Stimulated activated CD4-positive, alpha-beta T cell treated with anti-CD3 and anti-CD28 coated beads, Interleukin-4, amount 100 ng/mL, for 4 hours (primary cell): Measurements from ENCODE around the gene TRPC4.
"Not testable (repeated sequence)": the region's sequence is repeated elsewhere in the genome, so short reads cannot be mapped to it uniquely, and the experiment has no call there.

ENCODE experiments used
- DNase-seq, 2 experiments: peaks; one replicate each; pipeline ENCODE4 v3.0.0-alpha.2; 2020

Gene TRPC4

GRCh38 chr13:37816276-37816675 is 53.3 kb downstream of the TRPC4 start:
- DNase-seq = no peak

- DNase-seq = no peak
Observed at GRCh38 chr13:37811441-37811840, 58.1 kb downstream of the TRPC4 start.

DNA sequence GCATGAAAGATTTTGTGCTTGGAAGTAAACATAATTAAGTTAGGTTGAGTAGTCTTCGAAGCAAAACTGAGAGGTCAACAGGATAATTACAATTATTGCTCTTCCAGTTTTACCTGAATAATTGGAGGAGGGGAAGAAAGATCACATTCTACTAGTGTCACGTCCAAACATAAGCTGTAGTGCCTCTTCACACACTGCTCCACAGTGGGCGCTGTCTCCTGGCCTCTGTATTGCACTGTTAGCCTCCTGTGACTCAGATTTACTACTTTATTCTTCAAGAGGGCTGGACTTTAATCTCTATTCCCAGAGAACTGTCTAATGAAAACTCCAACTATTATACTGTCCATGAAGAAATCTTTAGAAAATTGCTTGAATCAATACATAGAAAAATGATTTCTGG is 62.9 kb downstream of the TRPC4 start:
- DNase-seq = no peak

DNA sequence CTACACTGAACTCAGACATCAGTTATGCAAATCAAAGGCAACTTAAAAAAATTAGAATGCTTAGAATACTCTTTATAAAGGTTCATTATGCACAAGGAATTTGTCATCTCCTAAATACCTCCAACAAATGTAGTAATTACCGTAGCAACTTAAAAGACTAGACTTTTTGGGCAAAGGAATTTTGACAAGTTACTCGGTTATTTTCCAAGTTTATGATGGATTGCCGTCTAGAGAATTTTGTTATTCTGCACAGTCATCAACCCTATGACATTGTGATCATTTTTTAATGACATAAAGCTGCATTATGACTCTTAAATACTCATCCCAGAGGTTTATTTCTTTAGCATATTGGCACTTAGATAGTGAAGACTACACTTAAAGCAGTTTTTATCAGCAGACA is 71.9 kb downstream of the TRPC4 start:
- DNase-seq = no peak

DNA sequence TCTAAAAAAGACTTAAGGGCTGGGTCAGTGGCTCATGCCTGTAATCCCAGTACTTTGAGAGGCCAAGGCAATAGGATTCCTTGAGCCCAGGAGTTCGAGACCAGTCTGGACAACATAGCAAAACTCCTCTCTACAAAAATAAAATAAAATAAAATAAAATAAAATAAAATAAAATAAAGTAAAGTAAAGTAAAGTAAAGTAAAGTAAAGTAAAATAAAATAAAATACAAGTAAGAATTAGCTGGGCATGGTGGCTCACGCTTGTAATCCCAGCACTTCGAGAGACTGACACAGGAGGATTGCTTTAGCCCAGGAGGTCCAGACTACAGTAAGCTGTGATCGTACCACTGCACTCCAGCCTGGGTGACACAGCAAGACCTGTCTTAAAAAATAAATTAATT is 72.8 kb downstream of the TRPC4 start:
- not testable (repeated sequence) for DNase-seq

GRCh38 chr13:37795326-37795725 is 74.2 kb downstream of the TRPC4 start:
- DNase-seq = no peak

DNA sequence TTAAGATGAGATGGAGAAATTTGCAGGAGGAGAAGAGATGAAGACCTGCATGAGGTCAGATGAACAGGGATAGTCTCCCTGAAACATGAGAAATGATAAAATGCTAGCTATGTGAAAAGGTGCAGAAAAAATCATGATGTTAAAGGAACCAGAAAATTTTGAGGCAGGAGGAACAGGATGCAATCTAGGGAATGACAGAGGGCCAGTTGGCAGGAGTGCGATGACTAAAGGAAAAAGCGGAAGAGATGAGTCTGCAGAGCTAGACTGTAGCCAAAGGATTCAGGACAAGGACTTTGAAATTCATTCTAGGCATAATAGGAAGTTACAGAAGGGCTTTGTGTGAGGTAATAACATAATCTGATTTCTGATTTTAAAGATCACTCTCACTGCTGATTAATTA is 77.9 kb downstream of the TRPC4 start:
- DNase-seq = no peak

GRCh38 chr13:37788346-37788745 is 81.2 kb downstream of the TRPC4 start:
- DNase-seq = no peak

GRCh38 chr13:37777676-37778075 is 91.9 kb downstream of the TRPC4 start:
- no peak for DNase-seq

DNA sequence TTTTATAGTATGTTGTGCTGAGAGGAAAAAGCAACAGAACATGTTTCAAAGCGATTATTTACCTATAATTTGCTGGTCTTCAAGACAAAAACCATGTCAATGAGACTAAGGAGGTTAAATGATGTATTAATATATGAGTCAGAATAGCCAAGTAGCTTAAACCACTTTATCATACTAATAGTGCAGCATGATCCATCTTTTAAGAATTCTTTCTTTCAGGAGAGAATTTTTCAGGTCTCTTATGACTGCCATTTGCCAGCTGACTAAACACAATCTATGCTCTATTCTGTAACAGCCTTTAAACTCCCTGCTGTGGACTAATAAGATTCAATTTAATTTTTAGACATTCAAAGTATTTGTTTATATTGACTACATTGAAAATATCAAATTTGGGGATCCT is 93.7 kb downstream of the TRPC4 start:
- no peak for DNase-seq

DNA sequence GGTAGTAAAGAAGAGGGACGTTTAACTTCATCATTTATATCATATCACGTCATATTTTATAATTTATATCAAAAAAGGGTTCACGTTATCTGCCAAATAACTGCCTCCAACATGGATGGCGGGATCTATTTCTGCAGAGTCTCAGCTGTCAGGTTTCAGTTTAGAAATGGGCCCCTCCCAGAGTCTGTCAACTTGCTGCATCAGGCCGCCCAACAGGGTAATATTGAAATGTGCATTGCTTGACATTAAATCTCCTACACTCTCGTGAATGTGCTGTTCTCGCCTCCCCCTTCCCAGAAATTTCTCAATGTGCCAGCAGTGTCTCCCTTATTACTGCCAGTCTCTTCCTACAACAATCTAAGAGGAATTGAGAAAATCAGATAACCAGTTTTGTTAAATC is 96.9 kb downstream of the TRPC4 start:
- DNase-seq = no peak

- DNase-seq = no peak
Observed at GRCh38 chr13:37769545-37769944, 100.0 kb downstream of the TRPC4 start.

DNA sequence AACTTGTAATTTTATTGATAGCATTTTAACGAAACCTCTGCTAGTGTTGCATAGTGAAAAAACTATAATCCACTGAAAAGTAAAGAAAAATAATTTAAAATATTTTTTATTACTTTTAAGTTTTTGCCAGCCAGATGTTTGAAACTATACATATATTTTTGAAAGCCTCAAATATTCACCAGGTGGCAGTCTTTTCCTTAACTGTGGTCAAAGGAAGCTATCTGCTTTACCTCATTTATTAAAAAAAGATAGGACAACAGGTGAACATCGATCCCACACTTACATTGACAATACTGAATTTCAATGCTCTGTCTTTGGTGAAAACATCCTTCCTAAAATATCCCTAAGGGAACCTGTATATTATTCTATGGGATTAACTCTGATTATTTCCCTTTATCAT is 100.5 kb downstream of the TRPC4 start:
- DNase-seq = no peak

- DNase-seq = no peak
Observed at GRCh38 chr13:37766502-37766901, 103.1 kb downstream of the TRPC4 start.

DNA sequence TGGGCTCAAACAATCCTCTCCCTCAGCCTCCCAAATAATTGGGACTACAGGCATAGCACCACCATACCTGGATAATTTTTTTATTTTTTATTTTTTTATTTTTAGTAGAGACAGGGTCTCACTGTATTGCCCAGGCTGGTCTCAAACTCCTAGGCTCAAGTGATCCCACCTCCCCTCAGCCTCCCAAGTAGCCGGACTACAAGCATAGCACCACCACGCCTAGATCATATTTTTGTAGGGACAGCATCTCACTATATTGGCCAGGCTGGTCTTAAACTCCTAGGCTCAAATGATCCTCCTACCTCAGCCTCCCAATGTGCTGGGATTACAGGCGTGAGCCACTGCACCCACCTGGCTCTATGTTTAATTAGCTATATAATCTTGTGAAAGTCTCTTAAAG is 114.2 kb downstream of the TRPC4 start:
- DNase-seq = no peak

- no peak for DNase-seq
Observed at GRCh38 chr13:37753776-37754175, 115.8 kb downstream of the TRPC4 start.

DNA sequence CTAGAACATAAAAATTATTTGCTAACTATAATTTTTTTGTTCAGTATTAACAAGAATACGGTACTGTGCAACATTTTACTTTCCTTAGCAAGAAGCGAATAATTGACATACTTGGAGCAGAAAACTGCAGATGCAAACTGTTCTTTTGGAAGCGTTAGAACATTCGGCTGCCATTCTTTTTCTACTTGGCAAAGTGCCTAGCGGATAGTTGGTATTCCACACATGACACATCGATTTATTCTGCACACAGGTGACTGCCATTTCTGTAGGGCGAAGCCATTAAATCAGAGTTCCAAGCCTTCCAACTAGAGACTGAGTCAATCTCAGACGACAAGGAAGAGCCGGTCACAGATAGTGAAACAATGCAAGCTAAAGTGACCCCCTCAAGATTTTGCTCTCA is 117.4 kb downstream of the TRPC4 start:
- DNase-seq = no peak

- no peak for DNase-seq
Observed at GRCh38 chr13:37751025-37751424, 118.5 kb downstream of the TRPC4 start.

GRCh38 chr13:37748913-37749312 is 120.7 kb downstream of the TRPC4 start:
- no peak for DNase-seq

- no peak for DNase-seq
Observed at GRCh38 chr13:37747071-37747612, 122.4 kb downstream of the TRPC4 start.

DNA sequence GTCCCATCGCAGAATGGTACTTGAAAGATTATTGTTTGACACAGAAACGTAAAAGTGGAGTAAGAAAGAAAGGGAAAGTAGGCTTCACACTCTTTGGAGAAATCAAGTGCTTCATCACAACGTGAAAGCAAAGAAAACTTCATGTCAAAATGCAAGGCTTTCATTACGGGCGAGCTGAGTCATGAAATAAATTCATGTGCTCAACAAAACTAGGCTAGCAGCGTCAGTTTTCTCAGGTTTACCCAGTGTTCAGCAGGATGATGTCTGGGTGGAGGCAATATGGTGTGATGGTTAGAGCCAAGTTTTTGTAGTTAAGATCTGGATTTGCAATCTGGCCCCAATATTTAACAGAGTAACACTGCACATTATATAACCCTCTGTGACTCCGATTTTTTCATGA is 128.0 kb downstream of the TRPC4 start:
- DNase-seq = no peak

- DNase-seq = no peak
Observed at GRCh38 chr13:37736045-37736444, 133.5 kb downstream of the TRPC4 start.

DNA sequence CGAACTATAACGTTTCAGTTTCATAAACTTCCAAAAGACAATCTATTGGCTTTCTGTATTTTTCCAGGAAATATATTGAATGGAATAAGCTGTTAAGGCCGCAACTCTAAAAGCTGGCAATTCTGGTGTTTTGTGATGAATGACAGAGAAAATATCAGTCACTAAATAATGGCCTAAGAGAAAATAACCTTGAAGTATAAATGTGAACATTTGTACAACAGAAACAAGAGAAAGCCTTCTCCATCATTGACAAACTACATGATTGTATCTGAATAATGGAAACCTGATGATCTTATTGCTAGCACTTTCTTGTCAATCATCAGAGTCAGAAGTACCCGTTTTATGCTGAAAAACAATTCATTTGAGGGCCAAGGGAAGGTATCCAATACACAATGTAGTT is 134.3 kb downstream of the TRPC4 start:
- DNase-seq = no peak

DNA sequence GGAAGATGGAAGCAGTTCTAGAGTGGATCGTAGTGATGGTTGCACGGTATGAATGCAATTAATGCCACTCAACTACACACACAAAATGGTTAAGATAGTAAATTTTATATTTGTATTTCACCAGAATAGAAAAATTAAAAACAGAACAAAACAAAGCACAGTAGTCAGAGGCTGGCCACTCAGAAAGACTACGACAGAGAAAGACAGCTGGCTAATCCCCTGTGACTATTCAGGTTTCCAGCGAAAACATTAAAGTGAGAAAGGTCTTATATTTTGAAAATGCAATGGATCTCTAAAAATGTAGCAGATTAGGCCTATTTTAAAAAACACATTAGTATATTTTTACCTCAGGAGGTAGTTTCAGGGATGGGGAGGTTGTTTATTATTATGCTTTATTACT is 139.7 kb downstream of the TRPC4 start:
- no peak for DNase-seq

DNA sequence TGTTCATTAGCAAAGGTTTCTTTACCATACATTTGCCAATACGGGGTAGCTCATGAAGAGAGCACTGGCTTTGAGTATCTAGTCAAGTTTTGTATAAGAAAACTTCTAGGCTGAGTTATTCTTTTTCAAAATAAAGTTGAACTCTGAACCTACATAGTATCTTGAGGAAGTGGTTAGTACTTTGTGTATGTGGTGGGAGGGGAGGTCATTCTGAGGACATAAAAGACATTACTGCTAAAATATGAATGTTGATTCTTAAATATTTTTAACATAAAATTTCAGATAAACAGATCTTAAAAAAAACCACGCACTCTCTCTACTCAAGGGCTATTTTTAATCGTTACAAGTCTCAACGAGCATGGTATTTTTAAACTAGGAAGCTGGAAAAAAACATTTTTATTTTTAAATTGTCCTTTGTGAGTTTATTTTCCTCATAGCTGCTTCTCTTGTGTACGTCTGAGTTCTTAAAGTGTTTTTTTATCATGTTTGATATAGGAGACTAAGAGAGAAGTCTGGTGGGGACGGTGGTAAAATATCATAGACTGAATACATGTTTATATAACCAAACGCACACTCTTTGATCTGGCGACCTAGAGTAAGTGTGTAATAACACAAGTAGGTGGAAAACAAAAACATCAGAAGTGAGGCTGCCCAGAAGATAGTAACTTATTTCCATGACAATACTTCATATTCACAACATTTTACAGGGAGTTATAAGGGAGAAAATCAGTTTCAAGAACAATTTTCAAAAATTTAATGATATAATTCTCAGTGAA is 153.0 kb downstream of the TRPC4 start:
- no peak for DNase-seq
